ENCODE data around the gene CD300H. TPM values are rescaled to one million over a fixed set of nuclear protein-coding genes. Genes with fewer than 3 reads are reported as not detected.

The CD300H gene
- total RNA-seq, 1 experiment from 2014 or later = not detected

DNA sequence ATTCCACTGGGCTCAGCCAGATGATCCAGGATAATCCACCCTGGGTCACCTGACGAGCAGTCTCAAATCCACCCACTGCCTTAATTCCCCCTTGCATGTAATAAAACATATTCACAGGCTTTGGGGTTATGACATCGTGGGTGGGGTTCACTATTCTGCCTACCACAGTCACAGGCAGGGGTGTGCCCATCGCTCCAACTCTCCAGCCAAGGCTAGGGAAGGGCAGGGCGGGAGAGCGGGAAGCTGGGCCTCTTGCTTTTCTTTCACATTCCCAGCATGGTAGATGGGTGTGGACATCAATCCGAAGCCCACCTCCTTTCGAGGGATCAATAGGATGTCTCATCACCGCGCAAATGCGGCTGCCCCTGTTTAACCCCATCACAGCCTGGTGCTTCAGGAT, 37.5 kb upstream of the CD300H start:
- Mint-ChIP-seq H3K9me3 (ENCODE audit: low read depth, unreplicated experiment) (no peaks in the 10 kb centered on the region), H3K27ac (ENCODE audit: unreplicated experiment) (no peak overlapping the region), H3K27me3 (ENCODE audit: unreplicated experiment) (peaks cover 43% of the 10 kb centered on the region), H3K36me3 (ENCODE audit: insufficient read depth, unreplicated experiment) (no peaks in the 10 kb centered on the region), H3K4me3 (ENCODE audit: low read depth, unreplicated experiment) (no peak overlapping the region), H3K4me1 (ENCODE audit: low read depth, unreplicated experiment) (no peaks in the 10 kb centered on the region)
- CTCF ChIA-PET = no interaction called here
- no peak for TF ChIP-seq CTCF (IDR thresholded peaks at IDR 0.05; ENCODE audit: unreplicated experiment)
- DNase-seq = no peak
- intact Hi-C loops (cut with micrococcal nuclease; ENCODE audit: unreplicated experiment) = no loop called here
- BruUV-seq (replicated peaks) = no TSS peak

- H3K4me1 Mint-ChIP-seq (ENCODE audit: low read depth, unreplicated experiment) = no peaks in the 10 kb centered on the region
- no peak overlapping the region for H3K4me3 Mint-ChIP-seq (ENCODE audit: low read depth, unreplicated experiment)
- H3K27me3 Mint-ChIP-seq (ENCODE audit: unreplicated experiment) = peaks cover 49% of the 10 kb centered on the region
- H3K36me3 Mint-ChIP-seq (ENCODE audit: insufficient read depth, unreplicated experiment) = no peaks in the 10 kb centered on the region
- no peak for DNase-seq
- intact Hi-C loops (cut with micrococcal nuclease; ENCODE audit: unreplicated experiment) = no loop called here
- H3K27ac Mint-ChIP-seq (ENCODE audit: unreplicated experiment) = no peak overlapping the region
- no peak for TF ChIP-seq CTCF (IDR thresholded peaks at IDR 0.05; ENCODE audit: unreplicated experiment)
- no TSS peak for BruUV-seq (replicated peaks)
- CTCF ChIA-PET = no interaction called here
- no peaks in the 10 kb centered on the region for H3K9me3 Mint-ChIP-seq (ENCODE audit: low read depth, unreplicated experiment)
Measured at GRCh38 chr17:74604200-74604599, 36.9 kb upstream of the CD300H start.

DNA sequence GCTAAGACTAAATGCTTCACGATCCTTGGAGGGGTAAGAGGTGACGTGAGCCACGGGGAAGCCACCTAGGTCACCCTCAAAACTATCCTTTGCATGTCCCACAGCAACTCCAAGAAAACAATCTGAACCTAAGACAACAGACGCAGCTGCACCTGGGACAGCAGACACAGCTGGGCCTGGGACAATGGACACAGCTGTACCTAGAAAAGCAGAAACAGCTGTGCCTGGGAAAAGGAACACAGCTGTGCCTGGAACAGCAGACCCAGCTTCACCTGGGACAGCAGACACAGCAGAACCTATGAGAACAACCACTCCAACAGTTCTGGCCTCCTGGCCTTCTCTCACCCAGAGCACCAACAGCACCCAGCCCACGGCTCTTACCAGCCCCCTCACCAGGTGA, 36.4 kb upstream of the CD300H start:
- Mint-ChIP-seq H3K4me3 (ENCODE audit: low read depth, unreplicated experiment) (no peak overlapping the region), H3K27me3 (ENCODE audit: unreplicated experiment) (peaks cover 53% of the 10 kb centered on the region), H3K9me3 (ENCODE audit: low read depth, unreplicated experiment) (no peaks in the 10 kb centered on the region), H3K27ac (ENCODE audit: unreplicated experiment) (no peak overlapping the region), H3K36me3 (ENCODE audit: insufficient read depth, unreplicated experiment) (no peaks in the 10 kb centered on the region), H3K4me1 (ENCODE audit: low read depth, unreplicated experiment) (no peaks in the 10 kb centered on the region)
- no peak for TF ChIP-seq CTCF (IDR thresholded peaks at IDR 0.05; ENCODE audit: unreplicated experiment)
- CTCF ChIA-PET = no interaction called here
- BruUV-seq (replicated peaks) = no TSS peak
- no peak for DNase-seq
- intact Hi-C loops (cut with micrococcal nuclease; ENCODE audit: unreplicated experiment) = no loop called here

DNA sequence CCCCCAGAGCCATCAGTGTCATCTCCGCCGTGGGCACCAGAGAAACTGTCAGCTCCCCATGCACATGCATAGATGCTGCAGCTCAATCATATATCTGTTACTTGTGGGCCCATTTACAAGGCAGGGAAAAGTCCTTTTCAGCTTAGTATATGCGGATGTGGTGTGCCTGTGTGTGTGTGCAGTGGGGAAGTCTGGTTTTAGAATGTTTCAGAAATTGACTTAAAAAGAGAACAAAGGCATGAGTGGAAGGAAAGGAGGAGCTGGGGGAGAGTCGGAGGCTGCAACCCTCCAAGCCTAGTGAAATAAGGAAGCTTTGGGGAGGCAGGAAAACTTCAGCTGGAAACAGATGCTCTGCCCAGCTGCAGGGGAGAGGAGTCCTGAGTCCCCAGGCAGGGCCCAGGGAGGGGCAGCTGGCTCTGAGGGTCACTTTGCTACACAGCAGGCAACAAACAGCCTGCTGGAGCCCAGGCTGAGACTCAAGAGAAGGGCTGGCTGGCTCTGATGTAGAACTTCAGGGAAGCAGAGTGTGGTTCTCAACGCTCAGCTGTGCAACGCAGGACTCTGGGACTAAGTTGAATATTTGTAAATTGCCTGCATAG, 35.8 kb upstream of the CD300H start:
- intact Hi-C loops (cut with micrococcal nuclease; ENCODE audit: unreplicated experiment) = no loop called here
- no peak for TF ChIP-seq CTCF (IDR thresholded peaks at IDR 0.05; ENCODE audit: unreplicated experiment)
- no peak for DNase-seq
- H3K4me3 Mint-ChIP-seq (ENCODE audit: low read depth, unreplicated experiment) = no peak overlapping the region
- CTCF ChIA-PET = no interaction called here
- no TSS peak for BruUV-seq (replicated peaks)
- H3K27me3 Mint-ChIP-seq (ENCODE audit: unreplicated experiment) = peaks cover 60% of the 10 kb centered on the region
- no peaks in the 10 kb centered on the region for H3K4me1 Mint-ChIP-seq (ENCODE audit: low read depth, unreplicated experiment)
- no peaks in the 10 kb centered on the region for H3K9me3 Mint-ChIP-seq (ENCODE audit: low read depth, unreplicated experiment)
- H3K36me3 Mint-ChIP-seq (ENCODE audit: insufficient read depth, unreplicated experiment) = no peaks in the 10 kb centered on the region
- no peak overlapping the region for H3K27ac Mint-ChIP-seq (ENCODE audit: unreplicated experiment)
